Measurements from ENCODE around the gene ARHGAP31.
A peak's percentile ranks its signal among the peaks of the same experiment; 100 is the strongest.
"Not testable (repeated sequence)": the region's sequence is repeated elsewhere in the genome, so short reads cannot be mapped to it uniquely, and the experiment has no call there.

ARHGAP31 gene

GRCh38 chr3:119319311-119319710 lies 25.1 kb downstream of the ARHGAP31 start:
- DNase-seq (ENCODE audit: low read depth) = no peak

- not testable (repeated sequence) for DNase-seq (ENCODE audit: low read depth)
Measured at GRCh38 chr3:119320785-119321184, 26.6 kb downstream of the ARHGAP31 start.

- DNase-seq (ENCODE audit: low read depth) = no peak
Measured at GRCh38 chr3:119322021-119322834, 28.0 kb downstream of the ARHGAP31 start.

GRCh38 chr3:119322835-119323722 lies 28.9 kb downstream of the ARHGAP31 start:
- DNase-seq (ENCODE audit: low read depth) = peak; percentile 81

GRCh38 chr3:119323723-119324085 lies 29.5 kb downstream of the ARHGAP31 start:
- DNase-seq (ENCODE audit: low read depth) = no peak

GRCh38 chr3:119324899-119325298 lies 30.7 kb downstream of the ARHGAP31 start:
- no peak for DNase-seq (ENCODE audit: low read depth)

GRCh38 chr3:119326976-119327375 lies 32.8 kb downstream of the ARHGAP31 start:
- no peak for DNase-seq (ENCODE audit: low read depth)

GRCh38 chr3:119329551-119329950 lies 35.4 kb downstream of the ARHGAP31 start:
- no peak for DNase-seq (ENCODE audit: low read depth)

- no peak for DNase-seq (ENCODE audit: low read depth)
Measured at GRCh38 chr3:119330181-119330580, 36.0 kb downstream of the ARHGAP31 start.

GRCh38 chr3:119330858-119331257 lies 36.7 kb downstream of the ARHGAP31 start:
- no peak for DNase-seq (ENCODE audit: low read depth)

- DNase-seq (ENCODE audit: low read depth) = no peak
Measured at GRCh38 chr3:119331661-119332060, 37.5 kb downstream of the ARHGAP31 start.

- no peak for DNase-seq (ENCODE audit: low read depth)
Measured at GRCh38 chr3:119333773-119334509, 39.8 kb downstream of the ARHGAP31 start.

GRCh38 chr3:119336823-119337222 lies 42.6 kb downstream of the ARHGAP31 start:
- DNase-seq (ENCODE audit: low read depth) = no peak

GRCh38 chr3:119337407-119337806 lies 43.2 kb downstream of the ARHGAP31 start:
- DNase-seq (ENCODE audit: low read depth) = not testable (repeated sequence)

- DNase-seq (ENCODE audit: low read depth) = no peak
Measured at GRCh38 chr3:119338754-119339153, 44.6 kb downstream of the ARHGAP31 start.

- DNase-seq (ENCODE audit: low read depth) = no peak
Measured at GRCh38 chr3:119340014-119340413, 45.8 kb downstream of the ARHGAP31 start.

- DNase-seq (ENCODE audit: low read depth) = no peak
Measured at GRCh38 chr3:119340446-119340845, 46.3 kb downstream of the ARHGAP31 start.

GRCh38 chr3:119342176-119342575 lies 48.0 kb downstream of the ARHGAP31 start:
- DNase-seq (ENCODE audit: low read depth) = no peak

- no peak for DNase-seq (ENCODE audit: low read depth)
Measured at GRCh38 chr3:119343719-119344118, 49.5 kb downstream of the ARHGAP31 start.

- no peak for DNase-seq (ENCODE audit: low read depth)
Measured at GRCh38 chr3:119346076-119346496, 51.9 kb downstream of the ARHGAP31 start.

GRCh38 chr3:119347036-119347435 lies 52.9 kb downstream of the ARHGAP31 start:
- DNase-seq (ENCODE audit: low read depth) = no peak

- no peak for DNase-seq (ENCODE audit: low read depth)
Measured at GRCh38 chr3:119349354-119350041, 55.3 kb downstream of the ARHGAP31 start.

Measured in activated T-helper 1 cell treated with Interleukin-2 at 50 U/mL for 16 hours (primary cell).